ENCODE data around the gene FSCN2. TPM values are rescaled to one million over a fixed set of nuclear protein-coding genes. Genes with fewer than 3 reads are reported as not detected.
A peak's percentile ranks its signal among the peaks of the same experiment; 100 is the strongest.

FSCN2 gene
- total RNA-seq, 1 donor from 2014 or later, result 3.6 TPM

- DNase-seq, result no peak
- Histone ChIP-seq H3K4me1 (peaks cover 8% of the 10 kb centered on the region), H3K27me3 (no peaks in the 10 kb centered on the region), H3K27ac (no peak overlapping the region), H3K9me3 (no peaks in the 10 kb centered on the region), H3K36me3 (no peaks in the 10 kb centered on the region), H3K4me3 (no peak overlapping the region)
- intact Hi-C loops (cut with DNase I), result no loop called here
- no peak for ATAC-seq
- TF ChIP-seq, protein P1, sequence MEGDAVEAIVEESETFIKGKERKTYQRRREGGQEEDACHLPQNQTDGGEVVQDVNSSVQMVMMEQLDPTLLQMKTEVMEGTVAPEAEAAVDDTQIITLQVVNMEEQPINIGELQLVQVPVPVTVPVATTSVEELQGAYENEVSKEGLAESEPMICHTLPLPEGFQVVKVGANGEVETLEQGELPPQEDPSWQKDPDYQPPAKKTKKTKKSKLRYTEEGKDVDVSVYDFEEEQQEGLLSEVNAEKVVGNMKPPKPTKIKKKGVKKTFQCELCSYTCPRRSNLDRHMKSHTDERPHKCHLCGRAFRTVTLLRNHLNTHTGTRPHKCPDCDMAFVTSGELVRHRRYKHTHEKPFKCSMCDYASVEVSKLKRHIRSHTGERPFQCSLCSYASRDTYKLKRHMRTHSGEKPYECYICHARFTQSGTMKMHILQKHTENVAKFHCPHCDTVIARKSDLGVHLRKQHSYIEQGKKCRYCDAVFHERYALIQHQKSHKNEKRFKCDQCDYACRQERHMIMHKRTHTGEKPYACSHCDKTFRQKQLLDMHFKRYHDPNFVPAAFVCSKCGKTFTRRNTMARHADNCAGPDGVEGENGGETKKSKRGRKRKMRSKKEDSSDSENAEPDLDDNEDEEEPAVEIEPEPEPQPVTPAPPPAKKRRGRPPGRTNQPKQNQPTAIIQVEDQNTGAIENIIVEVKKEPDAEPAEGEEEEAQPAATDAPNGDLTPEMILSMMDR (IDR thresholded peaks at IDR 0.05), result no peak
Measured at GRCh38 chr17:81502471-81503017, 25.6 kb upstream of the FSCN2 start.

GRCh38 chr17:81503619-81504018 lies 24.6 kb upstream of the FSCN2 start:
- DNase-seq (no peak), ATAC-seq (no peak)
- H3K4me3 ChIP-seq, result no peak overlapping the region
- H3K9me3 ChIP-seq, result no peaks in the 10 kb centered on the region
- TF ChIP-seq, protein P1 (IDR thresholded peaks at IDR 0.05), result no peak
- intact Hi-C loops (cut with DNase I), result no loop called here
- no peak overlapping the region for H3K27ac ChIP-seq
- no peaks in the 10 kb centered on the region for H3K27me3 ChIP-seq
- no peaks in the 10 kb centered on the region for H3K36me3 ChIP-seq
- H3K4me1 ChIP-seq, result peaks cover 9% of the 10 kb centered on the region

GRCh38 chr17:81508639-81509206 lies 19.5 kb upstream of the FSCN2 start:
- intact Hi-C loops (cut with DNase I), result no loop called here
- TF ChIP-seq, protein P1 (IDR thresholded peaks at IDR 0.05), result no peak
- Histone ChIP-seq H3K36me3 (peaks cover 34% of the 10 kb centered on the region), H3K27ac (no peak overlapping the region), H3K4me3 (peak overlapping the region; percentile 94), H3K9me3 (no peaks in the 10 kb centered on the region), H3K4me1 (peaks cover 13% of the 10 kb centered on the region), H3K27me3 (no peaks in the 10 kb centered on the region)
- DNase-seq (no peak), ATAC-seq (no peak)

DNA sequence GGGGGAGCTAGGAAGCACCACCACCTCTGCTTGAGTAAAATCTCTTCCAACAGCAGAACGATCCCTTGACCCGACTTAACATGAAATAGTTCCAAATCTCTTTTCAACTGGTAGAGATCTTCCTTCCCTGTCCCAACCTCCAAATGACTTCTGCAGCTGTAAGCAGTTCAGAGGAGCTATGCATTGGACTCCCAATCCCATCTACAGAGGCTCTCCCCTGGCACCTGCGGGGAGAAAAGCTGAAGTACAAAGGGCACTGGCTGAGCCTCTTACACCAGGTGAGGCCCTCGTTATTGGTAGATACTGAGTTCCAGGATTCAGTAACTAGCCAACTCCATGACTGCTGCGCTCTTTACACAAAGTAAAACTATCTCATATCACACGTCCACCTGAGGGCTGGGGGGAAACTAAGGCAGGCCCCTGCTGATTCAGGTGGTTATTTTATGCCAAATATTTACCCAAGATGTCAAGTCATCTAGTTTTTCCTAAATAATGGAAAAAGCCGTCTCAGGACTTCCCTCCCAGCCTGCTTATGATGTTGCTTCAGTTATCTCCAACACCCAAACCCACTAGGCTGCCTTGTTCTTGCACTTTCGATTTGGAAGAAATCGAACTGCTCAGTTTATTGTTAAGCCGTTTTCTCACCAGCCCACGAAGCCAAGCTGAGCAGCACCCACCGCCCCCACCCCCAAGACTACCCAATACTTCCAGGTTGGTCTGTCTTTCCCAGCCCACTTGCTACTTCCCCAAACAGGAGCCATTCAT lies 18.8 kb upstream of the FSCN2 start:
- Histone ChIP-seq H3K27me3 (no peaks in the 10 kb centered on the region), H3K4me3 (peak overlapping the region; percentile 94), H3K9me3 (no peaks in the 10 kb centered on the region), H3K4me1 (peaks cover 18% of the 10 kb centered on the region), H3K27ac (peak overlapping the region; percentile 90), H3K36me3 (peaks cover 34% of the 10 kb centered on the region)
- intact Hi-C loops (cut with DNase I), result no loop called here
- TF ChIP-seq, protein P1 (IDR thresholded peaks at IDR 0.05), result no peak
- ATAC-seq (no peak), DNase-seq (no peak)

DNA sequence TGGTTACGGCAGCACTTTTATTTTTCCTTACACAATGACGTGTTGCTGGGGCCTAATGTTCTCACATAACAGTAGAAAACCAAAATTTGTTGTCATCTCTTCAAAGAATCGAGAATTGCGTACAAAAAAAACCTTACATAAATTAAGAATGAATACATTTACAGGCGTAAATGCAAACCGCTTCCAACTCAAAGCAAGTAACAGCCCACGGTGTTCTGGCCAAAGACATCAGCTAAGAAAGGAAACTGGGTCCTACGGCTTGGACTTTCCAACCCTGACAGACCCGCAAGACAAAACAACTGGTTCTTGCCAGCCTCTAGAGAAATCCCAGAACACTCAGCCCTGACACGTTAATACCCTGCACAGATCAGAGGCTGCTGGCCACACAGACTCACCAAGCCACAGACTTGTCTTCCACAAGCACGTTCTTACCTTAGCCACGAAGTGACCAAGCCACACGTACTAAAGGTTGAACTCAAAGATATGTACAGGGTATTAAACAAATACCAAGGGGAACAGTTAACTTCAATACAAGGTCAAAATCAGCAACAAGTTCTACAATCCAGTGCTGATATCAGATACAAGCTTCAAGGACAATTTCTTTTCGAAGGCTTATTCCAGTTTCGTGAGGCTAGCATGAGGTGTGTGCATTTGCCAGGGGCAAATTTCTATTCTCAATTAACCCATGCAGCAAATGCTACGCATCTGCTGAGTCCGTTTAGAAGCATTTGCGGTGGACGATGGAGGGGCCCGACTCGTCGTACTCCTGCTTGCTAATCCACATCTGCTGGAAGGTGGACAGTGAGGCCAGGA lies 18.0 kb upstream of the FSCN2 start:
- intact Hi-C loops (cut with DNase I), result no loop called here
- Histone ChIP-seq H3K27me3 (no peaks in the 10 kb centered on the region), H3K9me3 (no peaks in the 10 kb centered on the region), H3K27ac (peak overlapping the region; percentile 90), H3K4me3 (peak overlapping the region; percentile 94), H3K4me1 (peaks cover 18% of the 10 kb centered on the region), H3K36me3 (peaks cover 34% of the 10 kb centered on the region)
- ATAC-seq (no peak), DNase-seq (no peak)
- TF ChIP-seq, protein P1 (IDR thresholded peaks at IDR 0.05), result no peak
